HG03457 (cell line): ENCODE data around the gene ST6GALNAC3.
"Not testable (repeated sequence)": the region's sequence is repeated elsewhere in the genome, so short reads cannot be mapped to it uniquely, and the experiment has no call there.

Experiments
- ATAC-seq: cut with Tn5 transposase; IDR thresholded peaks from one replicate; pipeline ENCODE4 v1.9.1; 2021; ENCODE audit warnings: moderate number of reproducible peaks; ENCODE audit not compliant: unreplicated experiment

The ST6GALNAC3 gene

DNA sequence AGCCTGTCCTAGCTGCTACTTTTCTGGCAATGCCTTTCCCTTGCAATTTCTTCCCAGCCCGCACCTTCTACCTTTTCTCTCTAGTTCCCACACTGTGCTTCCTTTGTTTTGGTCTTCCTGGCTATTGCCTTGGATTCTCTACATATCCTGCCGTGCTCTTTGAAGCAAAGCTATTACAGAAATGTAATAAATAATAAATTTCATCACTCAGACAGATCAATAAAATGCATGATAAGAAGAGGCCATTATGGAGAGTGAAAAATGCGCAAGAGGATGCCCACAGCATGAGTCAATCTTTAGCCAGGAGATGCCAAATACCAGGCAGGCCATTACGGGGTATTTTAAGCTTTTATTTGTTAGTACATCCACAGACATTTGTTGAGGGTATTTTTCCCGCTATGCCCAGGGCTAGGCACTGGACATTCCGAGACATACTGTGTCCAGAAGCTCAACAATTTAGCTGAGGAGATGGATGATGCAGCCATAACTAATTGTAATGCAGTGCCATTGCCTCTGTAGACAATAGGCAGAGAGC lies 163.6 kb downstream of the ST6GALNAC3 start:
- ATAC-seq = no peak

DNA sequence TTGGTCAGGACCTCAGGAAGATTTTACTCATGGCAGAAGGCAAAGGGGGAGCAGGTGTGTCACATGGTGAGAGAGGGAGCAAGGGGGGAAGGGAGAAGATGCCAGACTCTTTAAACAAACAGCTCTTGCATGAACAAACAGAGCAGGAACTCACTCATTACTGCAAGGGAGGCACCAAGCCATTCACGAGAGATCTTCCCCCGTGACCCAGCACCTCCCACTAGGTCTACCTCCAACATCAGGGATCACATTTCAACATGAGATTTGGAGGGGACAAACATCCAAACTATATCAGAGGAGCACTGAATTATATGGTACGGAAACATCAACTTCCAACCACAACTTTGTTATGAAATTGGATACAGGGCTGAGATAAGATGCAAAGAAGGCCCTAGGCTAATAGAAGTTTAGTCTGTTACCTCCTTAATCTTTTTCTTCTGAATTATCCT lies 164.9 kb downstream of the ST6GALNAC3 start:
- ATAC-seq = no peak

GRCh38 chr1:76240316-76240715 lies 165.8 kb downstream of the ST6GALNAC3 start:
- ATAC-seq = no peak

DNA sequence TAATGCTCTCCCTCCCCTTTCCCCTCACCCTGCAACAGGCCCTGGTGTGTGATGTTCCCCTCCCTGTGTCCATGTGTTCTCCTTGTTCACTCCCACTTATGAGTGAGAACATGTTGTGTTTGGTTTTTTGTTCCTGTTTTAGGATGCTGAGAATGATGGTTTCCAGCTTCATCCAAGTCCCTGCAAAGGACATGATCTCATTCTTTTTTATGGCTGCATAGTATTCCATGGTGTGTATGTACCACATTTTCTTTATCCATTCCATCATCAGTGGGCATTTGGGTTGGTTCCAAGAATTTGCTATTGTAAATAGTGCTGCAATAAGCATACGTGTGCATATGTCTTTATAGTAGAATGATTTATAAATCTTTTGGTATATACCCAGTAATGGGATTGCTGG lies 168.0 kb downstream of the ST6GALNAC3 start:
- ATAC-seq = not testable (repeated sequence)

DNA sequence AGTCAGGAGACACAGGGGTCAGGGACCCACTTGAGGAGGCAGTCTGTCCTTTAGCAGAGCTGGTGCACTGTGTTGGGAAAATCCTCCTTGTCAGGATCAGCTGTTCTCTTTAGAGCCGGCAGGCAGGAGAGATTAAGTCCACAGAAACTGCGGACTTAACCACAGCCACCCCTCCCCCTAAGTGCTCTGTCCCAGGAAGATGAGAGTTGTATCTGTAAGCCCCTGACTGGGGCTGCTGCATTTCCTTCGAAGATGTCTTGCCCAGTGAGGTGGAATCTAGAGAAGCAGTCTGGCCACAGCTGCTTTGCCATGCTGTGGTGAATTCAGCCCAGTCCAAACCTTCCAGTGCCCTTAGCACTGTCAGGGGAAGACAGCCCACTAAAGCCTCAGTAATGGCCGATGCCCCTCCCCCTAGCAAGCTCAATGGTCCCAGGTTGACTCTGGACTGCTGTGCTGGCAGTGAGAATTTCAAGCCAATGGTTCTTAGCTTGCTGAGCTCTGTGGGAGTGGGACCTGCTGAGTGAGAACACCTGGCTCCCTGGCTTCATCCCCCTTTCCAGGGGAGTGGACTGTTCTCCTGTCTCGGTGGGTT lies 172.8 kb downstream of the ST6GALNAC3 start:
- no peak for ATAC-seq

DNA sequence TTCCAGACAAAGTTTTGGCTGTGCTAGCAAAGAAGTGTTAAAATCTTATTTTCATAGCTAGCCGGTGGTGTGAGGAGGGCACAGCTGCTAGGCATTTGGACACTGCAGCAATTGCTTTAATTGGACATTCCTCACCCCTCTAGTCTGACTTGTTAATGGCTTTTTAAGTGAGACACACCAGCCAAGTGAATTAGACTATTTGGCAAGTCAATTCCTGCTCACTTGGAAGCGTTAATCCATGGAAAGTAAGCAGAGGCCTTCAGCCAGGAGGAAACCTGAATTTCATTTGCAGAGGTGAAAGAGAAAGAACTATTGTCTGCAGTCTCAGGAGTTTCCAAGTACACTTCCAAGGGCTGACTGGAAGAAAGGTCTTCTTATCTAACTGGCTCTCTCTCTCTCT lies 175.7 kb downstream of the ST6GALNAC3 start:
- ATAC-seq = no peak

DNA sequence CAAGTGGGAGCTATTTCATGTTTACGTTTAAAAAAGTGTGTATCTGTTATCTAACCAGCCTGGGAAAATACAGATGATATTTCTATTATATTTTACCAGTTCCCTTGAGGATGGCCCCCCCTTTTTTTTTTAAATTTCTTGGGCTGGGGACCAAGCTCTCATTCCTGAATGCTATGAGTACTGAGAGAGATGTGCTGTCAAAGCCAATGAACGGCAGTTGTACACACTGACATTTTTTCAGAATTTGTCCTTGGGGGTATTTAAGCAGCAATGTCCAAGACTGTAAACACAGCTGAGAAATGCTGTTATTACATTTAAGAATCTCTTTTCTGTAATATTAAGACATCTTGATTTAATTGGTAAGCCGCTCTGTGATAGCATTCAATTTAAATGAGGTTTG lies 177.9 kb downstream of the ST6GALNAC3 start:
- ATAC-seq = no peak

DNA sequence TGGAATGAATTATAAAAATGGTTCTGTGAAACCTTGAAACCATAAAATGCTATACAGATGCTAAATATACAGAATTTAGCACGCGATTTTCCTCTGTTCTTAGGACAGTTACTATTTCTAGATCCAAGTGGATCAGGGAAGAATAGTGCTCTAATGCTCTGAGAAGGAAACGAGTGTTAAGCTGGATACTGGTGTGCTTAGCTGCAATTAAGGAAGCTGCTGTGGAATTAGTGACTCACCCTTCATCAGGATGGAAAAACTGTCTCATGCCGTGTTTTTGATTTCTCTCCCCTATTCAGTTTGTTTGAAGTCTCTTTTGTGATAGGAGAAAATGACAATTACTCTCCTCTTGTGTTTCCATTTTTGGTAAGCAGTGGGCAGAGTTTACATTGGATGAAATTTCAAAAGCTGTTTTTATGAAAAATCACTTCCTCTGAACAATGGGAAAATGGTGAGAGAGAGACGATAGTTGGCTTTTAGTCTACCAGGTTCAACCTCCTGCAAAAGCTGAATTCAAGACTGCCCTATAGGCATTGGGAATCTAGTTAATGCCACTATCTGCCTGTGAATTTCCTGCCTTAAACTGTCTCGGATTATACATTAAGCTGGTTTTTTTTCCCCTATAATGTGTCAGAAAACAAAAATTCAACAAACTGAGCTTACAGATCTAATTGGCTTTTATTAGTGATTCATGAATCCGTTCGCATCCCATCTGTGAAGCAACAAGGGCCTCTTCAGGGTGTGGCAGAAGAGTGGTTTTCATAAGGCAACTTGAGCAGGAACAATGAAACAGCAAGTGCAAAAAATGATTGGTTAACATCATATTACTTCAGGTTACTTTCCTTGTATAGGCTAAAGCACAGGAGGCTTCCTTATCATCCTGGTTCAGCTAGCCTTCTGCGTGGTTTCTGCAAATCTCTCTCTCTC lies 179.8 kb downstream of the ST6GALNAC3 start:
- ATAC-seq = no peak

DNA sequence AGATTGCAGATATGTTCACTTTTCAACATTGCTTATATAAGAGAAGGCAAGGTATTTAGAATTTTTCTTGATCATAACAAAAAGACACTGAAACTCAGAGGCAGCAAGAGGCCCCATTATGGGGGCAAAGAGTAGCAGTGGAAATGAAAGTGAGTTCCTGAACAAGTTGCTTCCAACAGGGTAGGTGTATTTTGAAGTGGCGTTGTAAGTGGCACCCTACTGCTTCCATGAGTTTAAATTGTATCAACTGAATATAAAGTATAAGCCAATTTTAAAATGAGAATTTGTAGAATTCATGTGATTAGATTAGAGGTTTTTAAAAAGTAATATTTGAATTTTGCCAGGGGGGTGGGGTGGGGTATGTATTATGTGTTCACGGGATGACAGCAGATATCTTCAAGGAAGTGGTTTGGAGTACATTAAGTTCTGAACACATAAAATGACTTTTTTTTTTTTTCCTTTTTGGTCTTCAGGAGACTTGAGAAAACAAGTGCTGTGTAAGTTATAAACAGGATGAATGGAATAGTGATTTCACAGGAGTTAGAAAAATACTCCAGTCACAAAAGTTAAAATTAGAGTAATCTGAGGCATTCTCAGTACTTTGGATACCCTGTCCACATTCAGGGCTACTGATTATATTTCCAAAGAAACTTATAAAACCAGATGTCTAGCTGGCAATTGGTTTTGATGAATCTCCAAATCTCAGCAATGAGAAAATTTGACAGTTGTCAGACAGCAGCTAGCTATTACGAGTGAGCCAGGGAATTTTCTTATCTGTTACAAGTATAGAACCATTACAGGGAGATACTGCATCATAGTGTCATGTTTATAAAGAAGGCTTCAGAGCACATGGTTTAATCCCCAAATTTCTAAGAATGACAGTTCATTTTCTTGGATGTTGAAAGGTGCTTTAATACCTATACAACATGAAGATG lies 182.0 kb downstream of the ST6GALNAC3 start:
- ATAC-seq = no peak

- ATAC-seq = no peak
Observed at GRCh38 chr1:76257823-76258222, 183.3 kb downstream of the ST6GALNAC3 start.

DNA sequence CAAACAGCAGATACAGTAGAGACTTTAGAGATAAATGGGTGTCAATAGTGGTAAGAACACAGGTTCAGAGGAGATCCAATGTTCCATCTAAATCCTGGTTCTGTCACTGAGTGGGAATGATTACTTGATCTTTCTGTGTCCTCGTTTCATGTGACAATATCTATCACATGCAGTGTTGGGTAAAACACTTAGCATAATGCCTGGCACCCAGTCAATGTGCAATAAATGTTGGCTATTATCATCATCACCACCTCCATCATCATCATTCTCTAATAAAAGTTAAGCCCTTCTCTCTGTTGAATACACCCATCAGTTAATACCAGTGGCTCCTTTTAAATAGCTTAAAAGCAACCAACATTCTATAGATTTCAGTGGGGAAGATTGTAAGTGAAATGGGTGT lies 184.7 kb downstream of the ST6GALNAC3 start:
- no peak for ATAC-seq

GRCh38 chr1:76260279-76260678 lies 185.7 kb downstream of the ST6GALNAC3 start:
- no peak for ATAC-seq

GRCh38 chr1:76262601-76263000 lies 188.1 kb downstream of the ST6GALNAC3 start:
- no peak for ATAC-seq

GRCh38 chr1:76264642-76265041 lies 190.1 kb downstream of the ST6GALNAC3 start:
- no peak for ATAC-seq

DNA sequence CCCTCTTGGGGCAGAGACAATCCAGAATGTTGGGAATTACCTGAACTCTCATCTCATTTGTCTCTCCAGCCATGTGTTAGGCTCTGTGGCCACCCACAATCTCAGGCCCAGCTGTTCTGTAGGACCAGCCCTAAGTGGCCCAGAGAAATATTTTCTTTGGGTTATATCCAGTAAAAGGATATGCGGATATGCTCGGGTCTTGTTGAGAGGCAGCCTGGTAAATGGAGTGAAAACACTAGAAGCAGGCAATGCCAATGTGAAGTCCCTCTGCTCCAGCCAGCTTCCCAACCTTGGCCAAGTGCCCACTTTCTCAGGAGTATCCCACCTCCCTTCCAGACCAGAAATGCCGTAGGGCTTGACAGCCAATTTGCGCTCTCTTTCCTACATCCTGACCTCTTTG lies 192.2 kb downstream of the ST6GALNAC3 start:
- ATAC-seq = no peak

DNA sequence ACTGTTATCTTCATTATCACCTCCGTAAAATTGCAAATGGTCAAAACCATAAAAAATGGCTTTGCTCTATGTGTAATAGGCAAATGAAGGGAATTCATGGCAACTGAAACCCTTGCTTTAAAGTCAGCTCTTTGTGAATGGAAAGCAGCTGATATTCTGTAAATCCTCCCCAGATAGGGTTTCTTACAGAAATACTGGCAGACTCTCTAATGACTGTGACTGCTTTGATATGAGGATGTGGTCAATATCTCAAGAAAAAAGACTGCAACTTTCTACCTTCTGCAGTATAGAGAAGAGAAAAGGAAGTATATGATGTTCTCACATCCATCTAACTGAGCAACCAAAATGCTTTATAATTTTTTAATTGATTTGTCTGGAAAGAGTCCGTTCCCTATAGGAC lies 193.1 kb downstream of the ST6GALNAC3 start:
- no peak for ATAC-seq

- ATAC-seq = no peak
Observed at GRCh38 chr1:76268341-76268740, 193.8 kb downstream of the ST6GALNAC3 start.

- ATAC-seq = no peak
Observed at GRCh38 chr1:76269155-76269554, 194.6 kb downstream of the ST6GALNAC3 start.

DNA sequence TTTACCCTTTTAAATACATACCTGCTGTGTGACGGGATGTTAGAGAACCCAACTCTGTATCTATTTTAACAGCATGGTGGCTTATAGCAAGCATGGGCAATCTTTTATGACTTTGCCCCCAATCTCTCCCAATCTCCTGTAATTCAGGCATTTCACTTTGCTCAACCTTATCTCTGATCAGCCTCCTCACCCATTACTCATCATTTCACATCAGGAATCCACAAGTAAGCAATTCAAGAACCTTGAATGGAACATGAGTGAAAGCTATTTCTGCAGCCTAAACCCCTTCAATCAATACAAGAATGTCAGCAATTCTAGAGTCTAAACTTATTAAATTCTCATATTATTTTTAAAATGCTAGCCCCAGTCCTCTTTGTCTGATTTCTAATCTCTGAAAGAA lies 199.8 kb downstream of the ST6GALNAC3 start:
- no peak for ATAC-seq

DNA sequence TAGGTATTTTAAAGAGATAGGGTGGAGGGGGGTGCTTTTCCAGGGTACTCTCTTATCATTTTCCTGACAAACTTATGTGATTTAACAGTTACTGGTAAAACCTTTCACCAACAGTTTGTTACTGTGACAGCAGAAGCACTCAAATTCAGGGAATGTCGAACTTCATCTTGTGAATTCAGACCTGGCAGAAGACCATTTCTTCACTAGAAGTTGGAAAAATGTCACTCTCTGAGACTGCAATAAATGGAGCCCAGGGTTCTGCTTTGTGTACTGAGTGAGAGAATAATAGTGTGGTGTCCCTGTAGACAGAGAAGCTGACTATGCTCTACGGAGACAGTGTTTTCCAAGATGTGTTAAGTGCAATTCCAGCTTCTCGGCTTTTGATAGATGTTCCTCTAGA lies 200.2 kb downstream of the ST6GALNAC3 start:
- ATAC-seq = no peak

DNA sequence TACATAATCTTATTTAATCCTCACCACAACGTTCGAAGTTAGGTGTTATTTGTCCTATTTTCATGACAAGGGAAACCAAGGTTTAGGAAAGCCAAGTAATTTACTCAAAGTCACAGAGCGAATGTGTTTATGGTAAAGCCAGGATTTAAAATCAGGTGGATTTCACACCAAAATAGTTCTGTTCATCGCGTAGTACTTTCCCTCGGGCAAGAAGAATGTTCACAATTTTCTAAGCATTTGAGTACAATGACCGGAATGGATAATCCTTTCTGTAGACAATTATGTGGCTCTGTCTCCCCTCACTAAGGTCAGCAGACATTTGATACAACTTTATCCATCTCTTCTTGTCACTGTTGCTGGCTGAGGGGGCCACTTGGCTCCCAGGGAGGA lies 204.2 kb downstream of the ST6GALNAC3 start:
- no peak for ATAC-seq
